ENCODE data around the gene RAPGEF5. TPM values are rescaled to one million over a fixed set of nuclear protein-coding genes. Genes with fewer than 3 reads are reported as not detected.

Gene RAPGEF5
- polyA plus RNA-seq, 1 donor (not counting 4 experiments of a cell fraction or from before 2014, with no cell fraction given), result 2.1 TPM

DNA sequence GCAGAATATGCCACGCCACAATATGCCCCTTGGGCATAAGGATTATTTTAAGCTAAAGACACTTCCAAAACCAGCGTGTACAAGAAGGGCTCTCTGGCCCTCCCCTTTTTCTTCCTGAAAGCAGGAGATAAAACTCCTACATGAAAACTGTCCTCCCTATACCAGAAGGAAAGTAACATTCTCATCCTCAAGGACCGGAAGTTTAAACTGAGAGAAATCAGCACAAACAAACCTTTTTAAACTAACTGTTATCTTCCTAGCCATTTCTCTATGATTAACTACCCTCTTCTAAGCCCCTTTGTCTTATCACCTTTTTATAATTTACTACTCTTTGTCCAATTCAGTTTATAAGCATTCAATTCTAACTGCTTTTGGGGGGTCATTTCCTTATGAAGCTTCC lies 16.4 kb upstream of the RAPGEF5 start:
- Histone ChIP-seq H3K79me2 (ENCODE audit: control insufficient read depth, insufficient read depth, low read length) (no peaks in the 10 kb centered on the region), H4K20me1 (ENCODE audit: control insufficient read depth, extremely low read depth, insufficient read depth, low read length) (no peaks in the 10 kb centered on the region), H3K27me3 (ENCODE audit: control insufficient read depth, extremely low read depth, insufficient read depth, low read length) (no peaks in the 10 kb centered on the region), H3K27ac (ENCODE audit: control insufficient read depth, insufficient read depth, low read length) (no peak overlapping the region), H3K4me3 (ENCODE audit: control insufficient read depth in 2 of 3, extremely low read depth in 1 of 3, insufficient read depth in 2 of 3, low read depth in 1 of 3, low read length in 3 of 3) (no peak overlapping the region), H2AFZ (ENCODE audit: control insufficient read depth, low read length) (no peak overlapping the region), H3K36me3 (ENCODE audit: control insufficient read depth in 2 of 2, extremely low read depth in 1 of 2, insufficient read depth in 2 of 2, low read length in 2 of 2) (no peaks in the 10 kb centered on the region), H3K4me1 (ENCODE audit: control insufficient read depth, extremely low read depth, insufficient read depth, low read length) (peaks cover 4% of the 10 kb centered on the region), H3K9me1 (ENCODE audit: control insufficient read depth, extremely low read depth, insufficient read depth, low read length) (no peaks in the 10 kb centered on the region), H3K9me3 (ENCODE audit: control insufficient read depth, low read depth, low read length) (no peaks in the 10 kb centered on the region), H3K9ac (ENCODE audit: control insufficient read depth, extremely low read depth, insufficient read depth, low read length) (no peak overlapping the region), H3K4me2 (ENCODE audit: control insufficient read depth, extremely low read depth, insufficient read depth, low read depth, low read length) (no peak overlapping the region)
- DNase-seq (ENCODE audit: low read depth, low spot score) (no peak), FAIRE-seq (no peak)
- TF ChIP-seq, protein P1, sequence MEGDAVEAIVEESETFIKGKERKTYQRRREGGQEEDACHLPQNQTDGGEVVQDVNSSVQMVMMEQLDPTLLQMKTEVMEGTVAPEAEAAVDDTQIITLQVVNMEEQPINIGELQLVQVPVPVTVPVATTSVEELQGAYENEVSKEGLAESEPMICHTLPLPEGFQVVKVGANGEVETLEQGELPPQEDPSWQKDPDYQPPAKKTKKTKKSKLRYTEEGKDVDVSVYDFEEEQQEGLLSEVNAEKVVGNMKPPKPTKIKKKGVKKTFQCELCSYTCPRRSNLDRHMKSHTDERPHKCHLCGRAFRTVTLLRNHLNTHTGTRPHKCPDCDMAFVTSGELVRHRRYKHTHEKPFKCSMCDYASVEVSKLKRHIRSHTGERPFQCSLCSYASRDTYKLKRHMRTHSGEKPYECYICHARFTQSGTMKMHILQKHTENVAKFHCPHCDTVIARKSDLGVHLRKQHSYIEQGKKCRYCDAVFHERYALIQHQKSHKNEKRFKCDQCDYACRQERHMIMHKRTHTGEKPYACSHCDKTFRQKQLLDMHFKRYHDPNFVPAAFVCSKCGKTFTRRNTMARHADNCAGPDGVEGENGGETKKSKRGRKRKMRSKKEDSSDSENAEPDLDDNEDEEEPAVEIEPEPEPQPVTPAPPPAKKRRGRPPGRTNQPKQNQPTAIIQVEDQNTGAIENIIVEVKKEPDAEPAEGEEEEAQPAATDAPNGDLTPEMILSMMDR (optimal IDR thresholded peaks at IDR 0.05 in 1 of 3, IDR thresholded peaks at IDR 0.05 in 1 of 3, conservative IDR thresholded peaks at IDR 0.05 in 1 of 3; ENCODE audit: extremely low read depth in 1 of 3, insufficient read depth in 2 of 3, low read length in 3 of 3), result no peak
- TF ChIP-seq EZH2 (IDR thresholded peaks at IDR 0.05; ENCODE audit: low read length), result no peak
- dilution Hi-C loops (cut with MboI; ENCODE audit: extremely low pct_ligation_motif_present, low sequenced_read_pairs), result no loop called here

DNA sequence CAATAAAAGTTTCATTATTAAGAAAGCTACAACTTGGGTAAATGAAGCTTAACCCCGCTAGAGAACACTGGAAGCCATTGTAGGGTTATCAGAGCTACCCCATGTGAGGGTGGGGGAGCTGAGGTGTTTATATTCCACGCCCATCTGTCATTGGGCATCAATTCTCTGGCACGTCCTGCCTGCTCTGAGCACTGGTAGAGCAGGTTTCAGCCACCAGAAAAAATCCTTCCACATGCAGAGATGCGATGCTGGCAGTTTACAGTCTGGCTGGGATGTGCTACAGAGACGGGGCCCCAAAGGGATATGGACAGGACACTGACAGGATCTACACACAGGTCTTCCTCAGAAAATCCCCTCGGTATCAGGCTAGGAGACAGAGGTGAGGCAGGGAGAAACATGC lies 15.9 kb upstream of the RAPGEF5 start:
- Histone ChIP-seq H3K9me3 (ENCODE audit: control insufficient read depth, low read depth, low read length) (no peaks in the 10 kb centered on the region), H3K4me3 (ENCODE audit: control insufficient read depth in 2 of 3, extremely low read depth in 1 of 3, insufficient read depth in 2 of 3, low read depth in 1 of 3, low read length in 3 of 3) (no peak overlapping the region), H3K4me1 (ENCODE audit: control insufficient read depth, extremely low read depth, insufficient read depth, low read length) (peaks cover 4% of the 10 kb centered on the region), H3K27ac (ENCODE audit: control insufficient read depth, insufficient read depth, low read length) (no peak overlapping the region), H3K9me1 (ENCODE audit: control insufficient read depth, extremely low read depth, insufficient read depth, low read length) (no peaks in the 10 kb centered on the region), H3K27me3 (ENCODE audit: control insufficient read depth, extremely low read depth, insufficient read depth, low read length) (no peaks in the 10 kb centered on the region), H3K79me2 (ENCODE audit: control insufficient read depth, insufficient read depth, low read length) (no peaks in the 10 kb centered on the region), H3K36me3 (ENCODE audit: control insufficient read depth in 2 of 2, extremely low read depth in 1 of 2, insufficient read depth in 2 of 2, low read length in 2 of 2) (no peaks in the 10 kb centered on the region), H3K9ac (ENCODE audit: control insufficient read depth, extremely low read depth, insufficient read depth, low read length) (no peak overlapping the region), H2AFZ (ENCODE audit: control insufficient read depth, low read length) (no peak overlapping the region), H4K20me1 (ENCODE audit: control insufficient read depth, extremely low read depth, insufficient read depth, low read length) (no peaks in the 10 kb centered on the region), H3K4me2 (ENCODE audit: control insufficient read depth, extremely low read depth, insufficient read depth, low read depth, low read length) (no peak overlapping the region)
- FAIRE-seq, result peak; percentile 46
- dilution Hi-C loops (cut with MboI; ENCODE audit: extremely low pct_ligation_motif_present, low sequenced_read_pairs), result no loop called here
- no peak for DNase-seq (ENCODE audit: low read depth, low spot score)
- no peak for TF ChIP-seq EZH2 (IDR thresholded peaks at IDR 0.05; ENCODE audit: low read length)
- TF ChIP-seq, protein P1 (optimal IDR thresholded peaks at IDR 0.05 in 1 of 3, IDR thresholded peaks at IDR 0.05 in 1 of 3, conservative IDR thresholded peaks at IDR 0.05 in 1 of 3; ENCODE audit: extremely low read depth in 1 of 3, insufficient read depth in 2 of 3, low read length in 3 of 3), result no peak

Data from keratinocyte (primary cell).